HepG2 (cell line): ENCODE results near the gene CDH1. TPM values are rescaled to one million over a fixed set of nuclear protein-coding genes. Genes with fewer than 3 reads are reported as not detected.
A peak's percentile ranks its signal among the peaks of the same experiment; 100 is the strongest.

Experiments used
- ARNT2 ChIP-seq: sonication (generic); formaldehyde crosslinking; IDR thresholded peaks from 2 replicates; pipeline ENCODE4 v1.8.0; 2022; ENCODE audit warnings: mild to moderate bottlenecking, low read depth, missing genetic modification reagents, moderate library complexity
- DNMT1 ChIP-seq: sonication (generic); formaldehyde crosslinking; IDR thresholded peaks from 2 replicates; pipeline ENCODE4 v1.5.1; 2020; ENCODE audit warnings: mild to moderate bottlenecking, missing genetic modification reagents
- NFYB ChIP-seq: sonication (generic); formaldehyde crosslinking; IDR thresholded peaks from 2 replicates; pipeline ENCODE4 v1.4.0; 2020; ENCODE audit warnings: missing genetic modification reagents
- NR2F6 ChIP-seq, 2 experiments: IDR thresholded peaks; 2 replicates each; pipeline ENCODE4 v1.6.1; 2016; ENCODE audit warnings: antibody characterized with exemption in 1 of 2, mild to moderate bottlenecking in 1 of 2
- PLSCR1 ChIP-seq: sonication (generic); formaldehyde crosslinking; IDR thresholded peaks from 2 replicates; pipeline ENCODE4 v1.5.0; 2020; ENCODE audit warnings: missing genetic modification reagents, mild to moderate bottlenecking, borderline replicate concordance
- RBFOX2 ChIP-seq: fragments of 200-400 bp; formaldehyde crosslinking; IDR thresholded peaks from 2 replicates; pipeline ENCODE4 v1.6.1; 2017; ENCODE audit warnings: low read depth, mild to moderate bottlenecking, low read length
- SMAD9 ChIP-seq: sonication (generic); formaldehyde crosslinking; IDR thresholded peaks from 2 replicates; pipeline ENCODE4 v1.5.1; 2020; ENCODE audit warnings: mild to moderate bottlenecking, missing genetic modification reagents
- SNAPC2 ChIP-seq: sonication (generic); formaldehyde crosslinking; IDR thresholded peaks from 2 replicates; pipeline ENCODE4 v1.8.1; 2022; ENCODE audit warnings: mild to moderate bottlenecking, missing genetic modification reagents
- TBX2 ChIP-seq: sonication (generic); formaldehyde crosslinking; IDR thresholded peaks from 2 replicates; pipeline ENCODE4 v1.5.0; 2020; ENCODE audit warnings: missing genetic modification reagents, mild to moderate bottlenecking, borderline replicate concordance
- ZBTB40 ChIP-seq, 2 experiments: fragments of 450-650 bp in 1 of 2; sonication (generic) in 1 of 2; formaldehyde crosslinking in 1 of 2; IDR thresholded peaks; 2 replicates each; pipeline versions ENCODE4 v1.6.1 to v1.8.0; 2016 to 2022; ENCODE audit warnings: antibody characterized with exemption in 1 of 2, mild to moderate bottlenecking in 1 of 2, missing genetic modification reagents in 1 of 2
- ZFP91 ChIP-seq: sonication (generic); formaldehyde crosslinking; IDR thresholded peaks from 2 replicates; pipeline ENCODE4 v1.9.0; 2022; ENCODE audit warnings: missing genetic modification reagents, mild to moderate bottlenecking, borderline replicate concordance
- ZGPAT ChIP-seq: IDR thresholded peaks from 2 replicates; pipeline ENCODE4 v1.6.1; 2016; ENCODE audit warnings: mild to moderate bottlenecking
- ZKSCAN1 ChIP-seq: fragments of 150-350 bp; IDR thresholded peaks from 2 replicates; pipeline ENCODE4 v1.6.1; 2014; ENCODE audit warnings: low read length
- ZNF468 ChIP-seq: sonication (generic); formaldehyde crosslinking; IDR thresholded peaks from 2 replicates; pipeline ENCODE4 v1.8.0; 2022; ENCODE audit warnings: mild to moderate bottlenecking, moderate library complexity, missing genetic modification reagents
- ZNF660 ChIP-seq: sonication (generic); formaldehyde crosslinking; IDR thresholded peaks from 2 replicates; pipeline ENCODE4 v1.5.1; 2020; ENCODE audit warnings: mild to moderate bottlenecking, low read depth, missing genetic modification reagents, borderline replicate concordance
- polyA plus RNA-seq, 8 experiments: library from polyadenylated mRNA; depleted of rRNA in 3 of 8; stranded (reverse) in 7 of 8; unstranded in 1 of 8; fragments of >200 nt; fragmentation: Illumina TruSeq in 4 of 8; extraction: Trizol in 4 of 8; gene quantifications; 2 replicates each; pipeline versions ENCODE4 v1.2.1 to v1.2.3, GENCODE V29; 2011 to 2016; ENCODE audit warnings: low read depth in 4 of 8, missing spikeins in 1 of 8, mixed read lengths in 1 of 8; ENCODE audit not compliant: insufficient read depth in 1 of 8
- total RNA-seq, 5 experiments: library from RNA; depleted of rRNA; stranded (reverse); fragments of >200 nt; fragmentation: Illumina TruSeq; extraction: Trizol; gene quantifications; 2 replicates each; pipeline ENCODE4 v1.2.3, GENCODE V29; 2016; ENCODE audit warnings: low read depth in 1 of 5

CDH1 gene
- total and polyA plus RNA-seq, 2 of the 13 experiments (the other 11 are each of a cell fraction or from before 2014, with no cell fraction given): 0.95 to 9.8 TPM

GRCh38 chr16:68792465-68793324, 55.6 kb downstream of the CDH1 start (continued):
- TF ChIP-seq ZBTB40 (IDR thresholded peaks at IDR 0.05): no peak
- TF ChIP-seq ZBTB40 (CRISPR knock-in tag; IDR thresholded peaks at IDR 0.05): no peak; the same call in 1 of the 2 replicates
- no peak for TF ChIP-seq SMAD9 (CRISPR knock-in tag)
- no peak for TF ChIP-seq NFYB (CRISPR knock-in tag)
- peak; percentile 96 for TF ChIP-seq TBX2 (CRISPR knock-in tag)
- TF ChIP-seq ZKSCAN1: 0 out of 2 replicates have a peak, but pooled peaks have one; percentile 8
- TF ChIP-seq ZNF660 (CRISPR knock-in tag): no peak
- peak; percentile 55; the same call in 1 of the 2 replicates for TF ChIP-seq ZFP91 (CRISPR knock-in tag)
- peak; percentile 93; the same call in 1 of the 2 replicates for TF ChIP-seq SNAPC2 (CRISPR knock-in tag)
- TF ChIP-seq ZGPAT: peak; percentile 95; the same call in 1 of the 2 replicates
- no peak for TF ChIP-seq PLSCR1 (CRISPR knock-in tag)
- peak; percentile 98 for TF ChIP-seq NR2F6 (IDR thresholded peaks at IDR 0.05)
- TF ChIP-seq NR2F6 (CRISPR knock-in tag; IDR thresholded peaks at IDR 0.05): peak; percentile 91
- peak; percentile 67 for TF ChIP-seq ARNT2
- no peak for TF ChIP-seq ZNF468
- TF ChIP-seq DNMT1 (CRISPR knock-in tag): no peak
- TF ChIP-seq RBFOX2: no peak
